BJ (cell line): ENCODE measurements around the gene AHNAK2. TPM values are rescaled to one million over a fixed set of nuclear protein-coding genes. Genes with fewer than 3 reads are reported as not detected.

Experiments
- CTCF ChIA-PET: fragments of 350-600 bp; formaldehyde crosslinking; extraction: SDS; loops from one replicate; lab custom pipeline; 2021; ENCODE audit warnings: antibody characterized with exemption, inconsistent platforms; lab: Yijun Ruan, JAX
- POLR2A ChIA-PET: fragments of 300-600 bp; sonication (Branson Sonifier 250); formaldehyde crosslinking; extraction: SDS; loops from one replicate; lab custom pipeline; 2021; ENCODE audit warnings: antibody characterized with exemption; lab: Charles Lee
- DNase-seq: peaks from one replicate; pipeline ENCODE4 v3.0.0-alpha.2; 2011; ENCODE audit warnings: low read depth
- H3K27me3 ChIP-seq: 2 replicates; pipeline ENCODE4 v1.6.0; 2011; ENCODE audit warnings: low read length; ENCODE audit not compliant: control insufficient read depth, insufficient read depth
- H3K36me3 ChIP-seq: 2 replicates; pipeline ENCODE4 v1.5.1; 2011; ENCODE audit warnings: low read length; ENCODE audit not compliant: control insufficient read depth, insufficient read depth
- H3K4me3 ChIP-seq: 2 replicates; pipeline ENCODE4 v1.5.1; 2011; ENCODE audit warnings: low read depth, mild to moderate bottlenecking, control low read depth, low read length
- polyA plus RNA-seq: library from polyadenylated mRNA; depleted of rRNA; stranded (reverse); fragments of >200 nt; gene quantifications from 2 replicates; pipeline ENCODE4 v1.2.3, GENCODE V29; 2011
- TF ChIP-seq, protein P1 (sequence below): IDR thresholded peaks from 2 replicates; pipeline ENCODE4 v1.5.1; 2011; ENCODE audit warnings: low read depth, mild to moderate bottlenecking, control low read depth, inconsistent platforms, low read length, moderate library complexity; ENCODE audit not compliant: insufficient read depth

The AHNAK2 gene
- polyA plus RNA-seq, 1 experiment: 6.5 TPM

DNA sequence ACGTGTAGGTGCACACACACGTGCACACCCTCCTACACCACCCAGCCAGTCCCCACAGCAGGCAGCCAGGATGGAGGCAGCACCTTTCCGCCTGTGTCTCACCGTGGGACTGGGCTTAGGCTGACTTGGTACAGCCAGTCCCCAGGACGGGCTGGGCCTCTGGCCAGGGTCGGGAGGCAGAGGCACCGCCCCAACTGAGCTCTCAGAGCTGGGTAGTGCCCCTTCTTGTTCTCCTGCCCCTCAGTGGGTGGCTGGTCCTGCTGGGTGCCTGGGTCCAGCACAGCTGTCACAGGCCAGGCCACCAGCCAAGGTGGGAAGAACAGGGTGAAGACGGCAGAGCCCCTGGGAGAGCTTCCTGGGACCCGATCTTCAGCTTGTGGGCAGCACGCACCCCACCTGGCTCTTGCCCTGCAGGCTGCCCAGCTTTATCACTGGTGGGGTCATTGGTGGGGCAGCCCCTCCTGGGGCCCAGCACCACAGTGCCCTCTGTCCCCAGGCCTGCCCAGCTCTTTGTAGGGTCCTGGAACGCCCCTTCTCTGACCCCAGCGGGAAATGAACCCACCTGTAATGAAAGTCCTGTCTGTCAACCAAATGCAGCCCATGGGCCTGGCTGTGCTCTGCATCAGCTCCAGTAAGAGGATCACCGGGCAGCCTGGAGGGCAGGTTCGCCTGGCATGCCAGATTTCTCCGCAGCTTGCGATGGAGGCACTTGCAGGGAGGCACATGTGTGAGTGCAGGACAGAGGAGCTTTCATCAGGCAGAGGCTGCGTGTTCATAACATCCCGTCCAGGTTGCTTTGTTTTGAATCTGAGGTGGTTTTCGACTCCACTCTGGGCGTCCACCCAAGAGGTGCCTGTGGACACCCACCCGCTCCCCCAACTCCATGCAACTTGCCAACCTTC is 28.0 kb upstream of the AHNAK2 start:
- TF ChIP-seq, protein P1, sequence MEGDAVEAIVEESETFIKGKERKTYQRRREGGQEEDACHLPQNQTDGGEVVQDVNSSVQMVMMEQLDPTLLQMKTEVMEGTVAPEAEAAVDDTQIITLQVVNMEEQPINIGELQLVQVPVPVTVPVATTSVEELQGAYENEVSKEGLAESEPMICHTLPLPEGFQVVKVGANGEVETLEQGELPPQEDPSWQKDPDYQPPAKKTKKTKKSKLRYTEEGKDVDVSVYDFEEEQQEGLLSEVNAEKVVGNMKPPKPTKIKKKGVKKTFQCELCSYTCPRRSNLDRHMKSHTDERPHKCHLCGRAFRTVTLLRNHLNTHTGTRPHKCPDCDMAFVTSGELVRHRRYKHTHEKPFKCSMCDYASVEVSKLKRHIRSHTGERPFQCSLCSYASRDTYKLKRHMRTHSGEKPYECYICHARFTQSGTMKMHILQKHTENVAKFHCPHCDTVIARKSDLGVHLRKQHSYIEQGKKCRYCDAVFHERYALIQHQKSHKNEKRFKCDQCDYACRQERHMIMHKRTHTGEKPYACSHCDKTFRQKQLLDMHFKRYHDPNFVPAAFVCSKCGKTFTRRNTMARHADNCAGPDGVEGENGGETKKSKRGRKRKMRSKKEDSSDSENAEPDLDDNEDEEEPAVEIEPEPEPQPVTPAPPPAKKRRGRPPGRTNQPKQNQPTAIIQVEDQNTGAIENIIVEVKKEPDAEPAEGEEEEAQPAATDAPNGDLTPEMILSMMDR: no peak
- POLR2A ChIA-PET: no interaction called here
- Histone ChIP-seq H3K36me3 (peaks cover 6% of the 10 kb centered on the region), H3K4me3 (no peak overlapping the region), H3K27me3 (no peaks in the 10 kb centered on the region)
- CTCF ChIA-PET: no interaction called here
- DNase-seq: no peak

- H3K27me3 ChIP-seq: no peaks in the 10 kb centered on the region
- peaks cover 3% of the 10 kb centered on the region for H3K36me3 ChIP-seq
- no peak overlapping the region for H3K4me3 ChIP-seq
- POLR2A ChIA-PET: no interaction called here
- no peak for DNase-seq
- CTCF ChIA-PET: interaction anchor here (1.9 kb wide), 1 partner anchor 9 kb away, joined by 5 read pairs; no protein-coding TSS in a partner anchor
- TF ChIP-seq, protein P1: no peak
Measured at GRCh38 chr14:105005329-105005928, 27.3 kb upstream of the AHNAK2 start.

DNA sequence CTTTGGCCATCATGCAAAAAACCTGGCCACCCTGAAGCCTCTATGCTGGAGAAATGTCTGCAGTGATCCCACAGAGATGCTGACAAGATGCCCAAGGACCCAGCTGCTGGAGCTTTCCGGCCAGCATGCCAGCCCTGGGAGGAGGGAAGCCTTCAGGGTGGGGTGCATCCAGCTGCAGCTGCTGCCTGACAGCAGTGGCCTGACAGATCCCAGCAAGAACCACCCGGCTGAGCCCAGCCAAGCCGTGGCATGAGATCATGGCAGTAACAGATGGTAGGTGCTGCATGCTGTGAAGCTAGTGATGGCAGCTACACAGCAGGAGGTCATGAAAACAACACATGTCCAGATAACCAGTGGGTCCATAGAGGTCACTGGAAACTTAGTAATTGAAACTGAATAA is 21.2 kb upstream of the AHNAK2 start:
- Histone ChIP-seq H3K4me3 (no peak overlapping the region), H3K27me3 (no peaks in the 10 kb centered on the region), H3K36me3 (peaks cover 1% of the 10 kb centered on the region; the same call in 1 of the 2 replicates)
- DNase-seq: no peak
- POLR2A ChIA-PET: no interaction called here
- CTCF ChIA-PET: interaction anchor here (0.8 to 1.1 kb wide), 3 partner anchors 13 to 25 kb away, joined by 3 read pairs; no protein-coding TSS in a partner anchor
- TF ChIP-seq, protein P1: no peak

DNA sequence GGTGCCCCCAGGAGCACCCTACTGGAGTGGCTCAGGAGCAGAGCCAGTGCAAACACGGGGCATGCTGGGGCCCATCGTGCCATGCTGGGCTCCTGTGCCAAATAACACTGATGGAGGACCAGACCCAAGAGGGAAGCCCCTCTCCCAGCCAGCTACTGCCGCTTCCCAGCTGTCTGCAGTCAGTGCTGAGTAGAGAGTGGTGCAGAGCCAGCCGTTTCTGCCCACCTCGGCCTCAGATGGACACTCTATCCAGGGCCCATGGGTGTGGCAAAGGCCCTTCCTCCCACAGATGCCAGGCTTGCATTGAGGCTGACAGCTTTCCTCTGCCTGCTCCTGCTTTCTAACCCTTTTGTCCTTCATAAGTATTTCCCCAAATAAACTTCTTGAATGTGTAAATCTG is 20.6 kb upstream of the AHNAK2 start:
- POLR2A ChIA-PET: no interaction called here

GRCh38 chr14:104996483-104996882 is 18.3 kb upstream of the AHNAK2 start:
- Histone ChIP-seq H3K27me3 (no peaks in the 10 kb centered on the region), H3K36me3 (peaks cover 10% of the 10 kb centered on the region), H3K4me3 (no peak overlapping the region)
- DNase-seq: no peak
- TF ChIP-seq, protein P1: no peak
- ChIA-PET CTCF (interaction anchor here (1.5 kb wide), 1 partner anchor 16 kb away, joined by 3 read pairs; no protein-coding TSS in a partner anchor), POLR2A (no interaction called here)

More for the DNA sequence above, 20.6 kb upstream of the AHNAK2 start:
- CTCF ChIA-PET: interaction anchor here (0.6 kb wide), 1 partner anchor 14 kb away, joined by 3 read pairs; no protein-coding TSS in a partner anchor
- no peak for DNase-seq
- no peaks in the 10 kb centered on the region for H3K27me3 ChIP-seq
- TF ChIP-seq, protein P1: no peak
- peaks cover 2% of the 10 kb centered on the region; the same call in 1 of the 2 replicates for H3K36me3 ChIP-seq
- no peak overlapping the region for H3K4me3 ChIP-seq
